SK-N-SH treated with all-trans-retinoic acid at 6 μM for 48 hours (cell line): ENCODE measurements around the gene MLIP.

Experiments used
- ATAC-seq: fragments of 200-7000 bp; cut with Tn5 transposase; 3 replicates; pipeline ENCODE4 v1.9.1; 2020; ENCODE audit warnings: mild to moderate bottlenecking, moderate library complexity
- ARNTL ChIP-seq: fragments of 450-650 bp; formaldehyde crosslinking; IDR thresholded peaks from 2 replicates; pipeline ENCODE4 v1.5.0; 2020; ENCODE audit warnings: low read depth, mild to moderate bottlenecking, moderate library complexity, borderline replicate concordance
- BACH2 ChIP-seq: fragments of 250-450 bp; sonication (Bioruptor Pico); IDR thresholded peaks from 2 replicates; pipeline ENCODE4 v1.9.0; 2021; ENCODE audit warnings: mild to moderate bottlenecking, borderline replicate concordance
- CREB5 ChIP-seq: fragments of 250-450 bp; sonication (Bioruptor Pico); IDR thresholded peaks from 2 replicates; pipeline ENCODE4 v1.5.1; 2020; ENCODE audit warnings: low read depth, mild to moderate bottlenecking, moderate library complexity
- CSDC2 ChIP-seq: fragments of 250-450 bp; sonication (Bioruptor Pico); IDR thresholded peaks from 2 replicates; pipeline ENCODE4 v1.5.0; 2020; ENCODE audit warnings: mild to moderate bottlenecking, moderate library complexity
- ESRRG ChIP-seq: fragments of 250-450 bp; sonication (Bioruptor Pico); IDR thresholded peaks from 2 replicates; pipeline ENCODE4 v1.6.1; 2021; ENCODE audit warnings: mild to moderate bottlenecking
- GLIS3 ChIP-seq: fragments of 250-450 bp; sonication (Bioruptor Pico); IDR thresholded peaks from 2 replicates; pipeline ENCODE4 v1.5.0; 2020; ENCODE audit warnings: mild to moderate bottlenecking, moderate library complexity
- ISL1 ChIP-seq: fragments of 250-450 bp; sonication (Bioruptor Pico); IDR thresholded peaks from 2 replicates; pipeline ENCODE4 v2.1.2; 2022; ENCODE audit warnings: mild to moderate bottlenecking, moderate library complexity
- OSR1 ChIP-seq: fragments of 250-450 bp; sonication (Bioruptor Pico); IDR thresholded peaks from 2 replicates; pipeline ENCODE4 v1.8.0; 2022; ENCODE audit warnings: moderate library complexity, mild to moderate bottlenecking, inconsistent platforms
- POU6F1 ChIP-seq: fragments of 250-450 bp; sonication (Bioruptor Pico); IDR thresholded peaks from 2 replicates; pipeline ENCODE4 v1.8.0; 2021; ENCODE audit warnings: low read depth, mild to moderate bottlenecking, moderate library complexity, borderline replicate concordance
- RARB ChIP-seq: fragments of 250-450 bp; sonication (Bioruptor Pico); IDR thresholded peaks from 2 replicates; pipeline ENCODE4 v1.8.0; 2021; ENCODE audit warnings: mild to moderate bottlenecking, moderate library complexity
- SNAI2 ChIP-seq: fragments of 250-450 bp; sonication (Bioruptor Pico); IDR thresholded peaks from 2 replicates; pipeline ENCODE4 v1.5.0; 2020; ENCODE audit warnings: mild to moderate bottlenecking, moderate library complexity
- TCF4 ChIP-seq: fragments of 250-450 bp; sonication (Bioruptor Pico); IDR thresholded peaks from 2 replicates; pipeline ENCODE4 v1.8.0; 2021; ENCODE audit warnings: mild to moderate bottlenecking, moderate library complexity, borderline replicate concordance
- TOX ChIP-seq: fragments of 250-450 bp; sonication (Bioruptor Pico); IDR thresholded peaks from 2 replicates; pipeline ENCODE4 v1.8.0; 2021; ENCODE audit warnings: mild to moderate bottlenecking, moderate library complexity, borderline replicate concordance
- ZC3H10 ChIP-seq: fragments of 250-450 bp; sonication (Bioruptor Pico); IDR thresholded peaks from 2 replicates; pipeline ENCODE4 v1.5.1; 2021; ENCODE audit warnings: mild to moderate bottlenecking, moderate library complexity
- ZFP3 ChIP-seq: fragments of 250-450 bp; sonication (Bioruptor Pico); IDR thresholded peaks from 2 replicates; pipeline ENCODE4 v1.5.0; 2020; ENCODE audit warnings: mild to moderate bottlenecking, moderate library complexity
- ZFP30 ChIP-seq: fragments of 450-650 bp; formaldehyde crosslinking; IDR thresholded peaks from 2 replicates; pipeline ENCODE4 v1.5.0; 2022; ENCODE audit warnings: mild to moderate bottlenecking, moderate library complexity
- ZNF565 ChIP-seq: fragments of 450-650 bp; formaldehyde crosslinking; conservative IDR thresholded peaks from 2 replicates; pipeline ENCODE4 v1.5.0; 2020; ENCODE audit warnings: low read depth, mild to moderate bottlenecking, moderate library complexity
- ZNF70 ChIP-seq: fragments of 450-650 bp; formaldehyde crosslinking; IDR thresholded peaks from 2 replicates; pipeline ENCODE4 v1.5.0; 2020; ENCODE audit warnings: mild to moderate bottlenecking, moderate library complexity
- ZNF8 ChIP-seq: fragments of 450-650 bp; formaldehyde crosslinking; IDR thresholded peaks from 2 replicates; pipeline ENCODE4 v1.5.0; 2020; ENCODE audit warnings: mild to moderate bottlenecking, moderate library complexity
- TF ChIP-seq, protein P1 (sequence below): fragments of 250-450 bp; sonication (Bioruptor Pico); IDR thresholded peaks from 2 replicates; pipeline ENCODE4 v1.5.1; 2021; ENCODE audit warnings: mild to moderate bottlenecking, moderate library complexity
- TF ChIP-seq, protein P2 (sequence below): fragments of 250-450 bp; sonication (Bioruptor Pico); IDR thresholded peaks from 2 replicates; pipeline ENCODE4 v1.8.0; 2020; ENCODE audit warnings: mild to moderate bottlenecking, moderate library complexity, borderline replicate concordance
- TF ChIP-seq, protein P3 (sequence below): fragments of 250-450 bp; sonication (Bioruptor Pico); IDR thresholded peaks from 2 replicates; pipeline ENCODE4 v1.5.0; 2020; ENCODE audit warnings: mild to moderate bottlenecking, moderate library complexity

Gene MLIP

DNA sequence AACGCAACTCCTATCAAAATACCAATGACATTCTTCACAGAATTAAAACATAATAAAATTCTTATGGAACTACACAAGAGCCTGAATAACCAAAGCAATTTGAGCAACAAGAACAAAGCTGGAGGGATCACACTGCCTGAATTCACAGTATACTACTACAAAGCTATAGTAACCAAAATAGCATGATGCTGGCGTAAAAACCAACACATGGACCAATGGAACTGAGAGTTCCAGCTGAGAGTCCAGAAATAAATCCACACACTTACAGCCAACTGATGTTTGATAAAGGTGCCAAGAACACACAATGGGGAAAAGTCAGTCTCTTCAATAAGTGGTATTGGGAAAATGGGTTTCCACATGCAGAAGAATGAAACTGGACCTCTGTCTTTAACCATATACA lies 6.9 kb downstream of the MLIP start:
- no peak for ATAC-seq
- TF ChIP-seq ZNF8 (CRISPR knock-in tag) (no peak), SNAI2 (no peak)

DNA sequence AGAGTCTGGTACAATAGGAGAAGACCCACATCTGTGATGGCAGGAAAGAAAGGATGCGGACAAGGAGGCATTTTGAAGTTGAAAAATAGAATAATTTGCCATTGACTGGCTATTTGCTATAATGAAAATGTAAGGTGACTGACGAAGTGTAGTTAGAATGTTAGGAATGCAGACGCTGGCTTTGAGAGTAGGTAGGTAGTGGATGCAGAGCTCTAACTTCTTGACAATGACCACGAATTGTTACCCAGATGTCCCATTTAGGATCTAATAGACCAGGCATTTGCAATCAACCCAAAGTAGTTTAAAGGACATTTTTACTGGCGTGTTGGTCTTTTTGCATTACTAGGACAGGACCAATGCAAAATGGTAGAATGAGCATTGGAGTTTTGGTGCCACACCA lies 14.2 kb downstream of the MLIP start:
- TF ChIP-seq TOX (CRISPR knock-in tag) = no peak
- no peak for TF ChIP-seq ESRRG
- no peak for TF ChIP-seq CREB5 (CRISPR knock-in tag)
- TF ChIP-seq ZNF8 (CRISPR knock-in tag) = no peak
- no peak for TF ChIP-seq GLIS3
- TF ChIP-seq RARB (CRISPR knock-in tag) = no peak
- no peak for TF ChIP-seq ZFP30
- TF ChIP-seq CSDC2 (CRISPR knock-in tag) = no peak
- TF ChIP-seq TCF4 (CRISPR knock-in tag) = no peak
- TF ChIP-seq ZC3H10 = no peak
- no peak for TF ChIP-seq ARNTL (CRISPR knock-in tag)
- no peak for TF ChIP-seq POU6F1
- TF ChIP-seq ZNF565 (CRISPR knock-in tag) = no peak
- TF ChIP-seq ZFP3 (CRISPR knock-in tag) = no peak

DNA sequence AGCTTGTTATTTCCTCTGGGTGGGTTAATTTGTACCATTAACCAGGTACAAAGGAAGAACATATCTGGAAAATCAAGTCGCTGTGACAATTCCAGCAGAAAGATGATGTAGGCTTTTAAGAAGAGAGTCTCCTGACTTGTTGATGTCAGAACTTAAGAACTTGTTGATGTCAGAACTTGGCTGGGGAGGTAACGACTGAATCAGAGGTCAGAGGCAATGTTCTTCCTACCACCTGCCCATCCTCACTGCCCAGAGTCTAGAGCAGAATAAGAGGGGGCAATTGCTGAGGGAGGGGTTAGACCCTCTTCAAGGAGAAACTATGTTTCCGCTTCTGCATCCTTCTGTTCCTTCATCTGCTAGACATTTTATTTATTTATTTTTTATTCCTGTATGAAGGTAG lies 18.9 kb downstream of the MLIP start:
- no peak for TF ChIP-seq BACH2
- no peak for TF ChIP-seq OSR1 (CRISPR knock-in tag)
- TF ChIP-seq, protein P1, sequence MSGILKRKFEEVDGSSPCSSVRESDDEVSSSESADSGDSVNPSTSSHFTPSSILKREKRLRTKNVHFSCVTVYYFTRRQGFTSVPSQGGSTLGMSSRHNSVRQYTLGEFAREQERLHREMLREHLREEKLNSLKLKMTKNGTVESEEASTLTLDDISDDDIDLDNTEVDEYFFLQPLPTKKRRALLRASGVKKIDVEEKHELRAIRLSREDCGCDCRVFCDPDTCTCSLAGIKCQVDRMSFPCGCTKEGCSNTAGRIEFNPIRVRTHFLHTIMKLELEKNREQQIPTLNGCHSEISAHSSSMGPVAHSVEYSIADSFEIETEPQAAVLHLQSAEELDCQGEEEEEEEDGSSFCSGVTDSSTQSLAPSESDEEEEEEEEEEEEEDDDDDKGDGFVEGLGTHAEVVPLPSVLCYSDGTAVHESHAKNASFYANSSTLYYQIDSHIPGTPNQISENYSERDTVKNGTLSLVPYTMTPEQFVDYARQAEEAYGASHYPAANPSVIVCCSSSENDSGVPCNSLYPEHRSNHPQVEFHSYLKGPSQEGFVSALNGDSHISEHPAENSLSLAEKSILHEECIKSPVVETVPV = no peak
- no peak for TF ChIP-seq SNAI2
- TF ChIP-seq, all 23 proteins: peak for 0
- no peak for ATAC-seq

More for the DNA sequence above, 14.2 kb downstream of the MLIP start:
- ATAC-seq = no peak

- no peak for ATAC-seq
- no peak for TF ChIP-seq BACH2
- no peak for TF ChIP-seq ZNF565 (CRISPR knock-in tag)
- no peak for TF ChIP-seq ARNTL (CRISPR knock-in tag)
- TF ChIP-seq SNAI2 = no peak
- no peak for TF ChIP-seq TOX (CRISPR knock-in tag)
- TF ChIP-seq, protein P2, sequence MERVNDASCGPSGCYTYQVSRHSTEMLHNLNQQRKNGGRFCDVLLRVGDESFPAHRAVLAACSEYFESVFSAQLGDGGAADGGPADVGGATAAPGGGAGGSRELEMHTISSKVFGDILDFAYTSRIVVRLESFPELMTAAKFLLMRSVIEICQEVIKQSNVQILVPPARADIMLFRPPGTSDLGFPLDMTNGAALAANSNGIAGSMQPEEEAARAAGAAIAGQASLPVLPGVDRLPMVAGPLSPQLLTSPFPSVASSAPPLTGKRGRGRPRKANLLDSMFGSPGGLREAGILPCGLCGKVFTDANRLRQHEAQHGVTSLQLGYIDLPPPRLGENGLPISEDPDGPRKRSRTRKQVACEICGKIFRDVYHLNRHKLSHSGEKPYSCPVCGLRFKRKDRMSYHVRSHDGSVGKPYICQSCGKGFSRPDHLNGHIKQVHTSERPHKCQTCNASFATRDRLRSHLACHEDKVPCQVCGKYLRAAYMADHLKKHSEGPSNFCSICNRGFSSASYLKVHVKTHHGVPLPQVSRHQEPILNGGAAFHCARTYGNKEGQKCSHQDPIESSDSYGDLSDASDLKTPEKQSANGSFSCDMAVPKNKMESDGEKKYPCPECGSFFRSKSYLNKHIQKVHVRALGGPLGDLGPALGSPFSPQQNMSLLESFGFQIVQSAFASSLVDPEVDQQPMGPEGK (CRISPR knock-in tag) = no peak
- TF ChIP-seq, protein P3, sequence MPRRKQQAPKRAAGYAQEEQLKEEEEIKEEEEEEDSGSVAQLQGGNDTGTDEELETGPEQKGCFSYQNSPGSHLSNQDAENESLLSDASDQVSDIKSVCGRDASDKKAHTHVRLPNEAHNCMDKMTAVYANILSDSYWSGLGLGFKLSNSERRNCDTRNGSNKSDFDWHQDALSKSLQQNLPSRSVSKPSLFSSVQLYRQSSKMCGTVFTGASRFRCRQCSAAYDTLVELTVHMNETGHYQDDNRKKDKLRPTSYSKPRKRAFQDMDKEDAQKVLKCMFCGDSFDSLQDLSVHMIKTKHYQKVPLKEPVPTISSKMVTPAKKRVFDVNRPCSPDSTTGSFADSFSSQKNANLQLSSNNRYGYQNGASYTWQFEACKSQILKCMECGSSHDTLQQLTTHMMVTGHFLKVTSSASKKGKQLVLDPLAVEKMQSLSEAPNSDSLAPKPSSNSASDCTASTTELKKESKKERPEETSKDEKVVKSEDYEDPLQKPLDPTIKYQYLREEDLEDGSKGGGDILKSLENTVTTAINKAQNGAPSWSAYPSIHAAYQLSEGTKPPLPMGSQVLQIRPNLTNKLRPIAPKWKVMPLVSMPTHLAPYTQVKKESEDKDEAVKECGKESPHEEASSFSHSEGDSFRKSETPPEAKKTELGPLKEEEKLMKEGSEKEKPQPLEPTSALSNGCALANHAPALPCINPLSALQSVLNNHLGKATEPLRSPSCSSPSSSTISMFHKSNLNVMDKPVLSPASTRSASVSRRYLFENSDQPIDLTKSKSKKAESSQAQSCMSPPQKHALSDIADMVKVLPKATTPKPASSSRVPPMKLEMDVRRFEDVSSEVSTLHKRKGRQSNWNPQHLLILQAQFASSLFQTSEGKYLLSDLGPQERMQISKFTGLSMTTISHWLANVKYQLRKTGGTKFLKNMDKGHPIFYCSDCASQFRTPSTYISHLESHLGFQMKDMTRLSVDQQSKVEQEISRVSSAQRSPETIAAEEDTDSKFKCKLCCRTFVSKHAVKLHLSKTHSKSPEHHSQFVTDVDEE (CRISPR knock-in tag) = no peak
- TF ChIP-seq ISL1 = no peak
- TF ChIP-seq ZNF70 = no peak
These were observed 21.3 kb downstream of the MLIP start for GRCh38 chr6:54132587-54132986.
